Activated CD4-positive, alpha-beta memory T cell treated with anti-CD3 and anti-CD28 coated beads for 36 hours (primary cell): ENCODE measurements around the gene OTX1. TPM values are rescaled to one million over a fixed set of nuclear protein-coding genes. Genes with fewer than 3 reads are reported as not detected.
"Not testable (repeated sequence)": the region's sequence is repeated elsewhere in the genome, so short reads cannot be mapped to it uniquely, and the experiment has no call there.

Experiments used
- CTCF ChIA-PET: fragments of 350-600 bp; sonication (Branson Sonifier 250); formaldehyde crosslinking; loops from one replicate; lab custom pipeline; 2021; ENCODE audit warnings: antibody characterized with exemption, inconsistent platforms; lab: Charles Lee
- POLR2A ChIA-PET: fragments of 350-600 bp; sonication (Branson Sonifier 250); formaldehyde crosslinking; loops from one replicate; lab custom pipeline; 2021; ENCODE audit warnings: antibody characterized with exemption; lab: Charles Lee
- DNase-seq: peaks from one replicate; pipeline ENCODE4 v3.0.0-alpha.2; 2020
- H3K27ac Mint-ChIP-seq: one replicate; pipeline ENCODE4 v1.8.0; 2021; ENCODE audit warnings: mixed read lengths
- H3K27me3 Mint-ChIP-seq: one replicate; pipeline ENCODE4 v1.8.0; 2021; ENCODE audit warnings: mixed read lengths
- H3K36me3 Mint-ChIP-seq: one replicate; pipeline ENCODE4 v1.8.0; 2021; ENCODE audit warnings: mixed read lengths
- H3K4me1 Mint-ChIP-seq: one replicate; pipeline ENCODE4 v1.8.0; 2021; ENCODE audit warnings: low read depth, mixed read lengths
- H3K4me3 Mint-ChIP-seq: one replicate; pipeline ENCODE4 v1.8.0; 2021; ENCODE audit warnings: mild to moderate bottlenecking, mixed read lengths
- H3K9me3 Mint-ChIP-seq: one replicate; pipeline ENCODE4 v1.8.0; 2021; ENCODE audit warnings: mixed read lengths
- intact Hi-C: fragments of 100-400 bp; cut with micrococcal nuclease; formaldehyde crosslinking; loops from one replicate; pipeline ENCODE4 v1.15.1; 2023
- total RNA-seq, 2 experiments: library from RNA; stranded (reverse); gene quantifications; one replicate each; pipeline ENCODE4 v1.2.3, GENCODE V29; 2021

OTX1 gene
- total RNA-seq = not detected

DNA sequence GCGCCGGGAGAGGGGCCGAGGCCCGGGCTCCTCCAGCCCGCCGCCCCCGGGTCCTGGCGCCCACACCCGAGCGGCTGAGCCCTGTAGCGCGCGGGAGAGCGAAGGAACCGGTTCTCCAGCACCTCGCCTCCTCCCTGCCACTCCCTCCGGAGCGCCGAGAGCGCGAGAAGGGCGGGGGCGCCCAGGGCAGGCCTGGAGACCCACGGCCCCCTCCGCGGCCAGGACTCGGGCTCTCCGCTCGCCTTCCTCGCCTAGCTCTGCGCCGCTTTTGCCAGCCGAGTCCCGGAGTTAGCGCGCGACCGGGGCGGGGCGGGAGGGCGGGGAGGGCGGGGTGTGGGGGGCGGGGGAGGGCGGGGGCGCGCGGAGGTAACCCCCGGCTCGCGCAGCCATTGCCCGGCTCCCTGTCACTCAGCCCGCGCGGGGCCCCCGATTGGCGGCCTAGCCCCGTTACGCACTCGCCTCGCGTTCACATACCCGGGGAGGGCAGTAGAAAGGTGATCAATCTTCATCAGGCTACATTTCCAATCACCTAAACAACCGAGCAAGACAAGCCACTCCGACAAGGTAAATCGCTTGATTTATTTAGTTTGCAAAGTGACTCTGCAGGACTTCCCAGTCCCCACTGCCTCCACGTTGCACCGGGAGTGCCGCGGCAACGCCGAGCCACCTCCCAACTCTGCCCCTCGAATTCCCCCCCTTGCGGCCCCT, at the start of gene OTX1:
TSS of gene OTX1 (plus strand) at position 497 of the 708 bp plus-strand sequence. CDS start 2,161 bp downstream, outside the sequence.
- Mint-ChIP-seq H3K27ac (peak within 1 kb of the TSS; percentile 62), H3K4me1 (peaks cover 65% of the 10 kb centered on the region), H3K4me3 (peak within 1 kb of the TSS; percentile 77), H3K27me3 (peaks cover 80% of the 10 kb centered on the region), H3K9me3 (no peaks in the 10 kb centered on the region), H3K36me3 (peaks cover 7% of the 10 kb centered on the region)
- CTCF ChIA-PET = interaction anchor here (1.2 kb wide), 1 partner anchor 594 kb away, joined by 3 read pairs; no protein-coding TSS in a partner anchor
- DNase-seq = peak; percentile 67
- intact Hi-C loops = loop anchor here (2.0 to 5.0 kb wide), 2 partner anchors 343 to 538 kb away; partner anchors contain the start of genes EHBP1, MDH1 and WDPCP
- POLR2A ChIA-PET = no interaction called here

DNA sequence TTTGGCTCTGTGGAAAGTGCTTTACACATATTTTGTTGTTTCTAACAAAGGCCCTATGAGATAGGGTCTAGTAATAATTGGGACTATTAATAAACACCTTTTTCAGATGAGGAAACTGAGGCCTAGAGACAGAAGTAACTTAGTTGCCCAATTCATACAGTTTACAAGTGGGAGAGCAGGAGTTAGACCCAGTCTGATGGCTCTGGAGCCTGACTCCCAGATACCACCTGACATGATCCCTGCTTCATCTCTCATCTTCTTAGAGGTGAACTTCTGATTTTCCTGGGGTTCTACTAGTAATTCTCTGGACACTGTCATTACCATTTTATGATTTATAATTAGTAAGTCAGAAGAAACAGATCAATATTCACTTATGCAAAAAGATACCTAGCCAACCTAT, 49.1 kb upstream of the OTX1 start:
- ChIA-PET CTCF (no interaction called here), POLR2A (no interaction called here)
- H3K36me3 Mint-ChIP-seq = peaks cover 15% of the 10 kb centered on the region
- DNase-seq = no peak
- H3K9me3 Mint-ChIP-seq = no peaks in the 10 kb centered on the region
- intact Hi-C loops = no loop called here
- H3K27ac Mint-ChIP-seq = no peak overlapping the region
- H3K4me3 Mint-ChIP-seq = no peak overlapping the region
- no peaks in the 10 kb centered on the region for H3K27me3 Mint-ChIP-seq
- H3K4me1 Mint-ChIP-seq = no peaks in the 10 kb centered on the region

DNA sequence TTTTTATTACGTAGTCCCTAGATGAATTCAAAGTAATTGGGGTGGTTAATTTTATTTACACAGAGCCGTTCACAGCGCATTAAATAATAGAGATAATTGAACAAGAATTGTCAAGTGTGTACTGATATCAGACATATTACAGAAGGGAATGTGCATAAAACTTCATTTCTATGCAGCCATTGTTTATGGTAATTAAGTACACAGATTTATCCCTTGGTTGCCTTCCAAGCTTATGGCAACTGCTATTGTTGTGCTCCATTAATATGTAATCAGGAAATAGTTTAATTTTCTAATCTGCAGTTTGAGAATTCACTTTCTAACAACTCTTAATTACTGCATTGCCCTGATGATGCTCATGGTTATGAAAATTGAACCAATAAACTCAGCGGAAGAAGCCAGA, 47.3 kb upstream of the OTX1 start:
- H3K27me3 Mint-ChIP-seq = no peaks in the 10 kb centered on the region
- ChIA-PET CTCF (no interaction called here), POLR2A (no interaction called here)
- DNase-seq = no peak
- no peak overlapping the region for H3K4me3 Mint-ChIP-seq
- peaks cover 9% of the 10 kb centered on the region for H3K36me3 Mint-ChIP-seq
- H3K9me3 Mint-ChIP-seq = no peaks in the 10 kb centered on the region
- no peak overlapping the region for H3K27ac Mint-ChIP-seq
- intact Hi-C loops = no loop called here
- H3K4me1 Mint-ChIP-seq = no peaks in the 10 kb centered on the region

DNA sequence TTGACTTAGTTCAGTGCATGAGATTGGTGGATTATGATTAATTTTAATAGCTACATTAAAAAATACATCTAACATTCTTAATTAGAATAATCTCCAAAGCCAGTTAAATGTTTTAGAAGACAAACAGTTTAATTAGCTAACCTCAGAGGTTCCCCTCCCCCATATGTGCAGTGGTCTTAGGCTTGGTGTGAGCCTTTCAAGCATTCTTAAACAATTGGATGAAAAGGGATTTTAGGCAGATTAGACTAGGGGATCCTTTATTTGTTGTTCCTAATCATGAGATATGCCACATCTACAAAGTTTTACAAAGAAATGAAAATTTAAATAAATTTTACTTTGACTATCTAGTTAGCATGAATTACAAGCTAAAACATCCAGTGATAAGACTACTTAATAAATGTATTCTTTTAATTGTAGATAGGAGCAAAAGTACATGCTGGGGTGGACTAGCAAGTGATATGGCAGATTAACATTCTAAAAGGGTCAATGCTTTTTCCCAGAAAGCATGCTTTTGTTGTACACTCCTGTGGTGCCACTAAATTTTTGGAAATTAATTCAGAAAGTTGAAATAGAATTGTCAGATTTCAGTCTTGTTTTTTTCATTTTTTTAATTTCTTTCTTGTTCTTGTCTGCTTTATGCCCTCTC, 42.7 kb upstream of the OTX1 start:
- H3K27ac Mint-ChIP-seq = no peak overlapping the region
- no peaks in the 10 kb centered on the region for H3K4me1 Mint-ChIP-seq
- H3K27me3 Mint-ChIP-seq = no peaks in the 10 kb centered on the region
- H3K36me3 Mint-ChIP-seq = peaks cover 2% of the 10 kb centered on the region
- no peak overlapping the region for H3K4me3 Mint-ChIP-seq
- ChIA-PET POLR2A (no interaction called here), CTCF (no interaction called here)
- H3K9me3 Mint-ChIP-seq = no peaks in the 10 kb centered on the region
- intact Hi-C loops = no loop called here
- no peak for DNase-seq

DNA sequence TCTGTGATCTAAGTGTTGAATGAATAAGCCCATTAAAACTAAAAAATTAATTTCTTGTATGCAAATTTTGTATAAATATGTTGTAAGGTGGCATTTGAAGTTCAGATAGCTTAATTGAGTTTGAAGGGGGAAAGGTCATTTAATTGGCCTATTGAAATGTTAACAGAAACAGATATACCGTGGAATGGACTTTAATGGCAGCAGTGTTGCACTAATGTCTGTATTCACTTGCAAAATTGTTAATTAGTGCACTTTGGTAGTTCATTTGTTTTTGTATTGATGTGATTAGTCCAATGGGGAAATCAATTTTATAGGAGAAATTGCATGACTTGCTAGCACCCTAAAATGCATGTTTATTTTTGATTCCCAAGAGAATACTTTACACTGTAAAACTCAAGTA, 41.8 kb upstream of the OTX1 start:
- intact Hi-C loops = no loop called here
- no peaks in the 10 kb centered on the region for H3K9me3 Mint-ChIP-seq
- CTCF ChIA-PET = no interaction called here

GRCh38 chr2:63009490-63009889, 41.1 kb upstream of the OTX1 start:
- CTCF ChIA-PET = no interaction called here
- Mint-ChIP-seq H3K4me3 (no peak overlapping the region), H3K27ac (no peak overlapping the region), H3K27me3 (no peaks in the 10 kb centered on the region), H3K9me3 (no peaks in the 10 kb centered on the region), H3K4me1 (no peaks in the 10 kb centered on the region), H3K36me3 (peaks cover 11% of the 10 kb centered on the region)
- intact Hi-C loops = no loop called here
- POLR2A ChIA-PET = no interaction called here
- no peak for DNase-seq

More for the DNA sequence above, 41.8 kb upstream of the OTX1 start:
- no peaks in the 10 kb centered on the region for H3K4me1 Mint-ChIP-seq
- no peak overlapping the region for H3K4me3 Mint-ChIP-seq
- no peaks in the 10 kb centered on the region for H3K27me3 Mint-ChIP-seq
- DNase-seq = no peak
- H3K27ac Mint-ChIP-seq = no peak overlapping the region
- POLR2A ChIA-PET = no interaction called here
- peaks cover 11% of the 10 kb centered on the region for H3K36me3 Mint-ChIP-seq

- Mint-ChIP-seq H3K4me3 (no peak overlapping the region), H3K36me3 (peaks cover 11% of the 10 kb centered on the region), H3K9me3 (no peaks in the 10 kb centered on the region), H3K27me3 (no peaks in the 10 kb centered on the region), H3K4me1 (no peaks in the 10 kb centered on the region), H3K27ac (no peak overlapping the region)
- intact Hi-C loops = no loop called here
- ChIA-PET POLR2A (no interaction called here), CTCF (interaction anchor here (1.0 kb wide), 1 partner anchor 237 kb away, joined by 3 read pairs; no protein-coding TSS in a partner anchor)
- no peak for DNase-seq
Observed at GRCh38 chr2:63012541-63012940, 38.1 kb upstream of the OTX1 start.

GRCh38 chr2:63013438-63013837, 37.2 kb upstream of the OTX1 start:
- no peak for DNase-seq
- POLR2A ChIA-PET = no interaction called here
- no peaks in the 10 kb centered on the region for H3K4me1 Mint-ChIP-seq
- no peak overlapping the region for H3K27ac Mint-ChIP-seq
- CTCF ChIA-PET = no interaction called here
- no peak overlapping the region for H3K4me3 Mint-ChIP-seq
- H3K27me3 Mint-ChIP-seq = no peaks in the 10 kb centered on the region
- peaks cover 11% of the 10 kb centered on the region for H3K36me3 Mint-ChIP-seq
- intact Hi-C loops = no loop called here
- no peaks in the 10 kb centered on the region for H3K9me3 Mint-ChIP-seq

DNA sequence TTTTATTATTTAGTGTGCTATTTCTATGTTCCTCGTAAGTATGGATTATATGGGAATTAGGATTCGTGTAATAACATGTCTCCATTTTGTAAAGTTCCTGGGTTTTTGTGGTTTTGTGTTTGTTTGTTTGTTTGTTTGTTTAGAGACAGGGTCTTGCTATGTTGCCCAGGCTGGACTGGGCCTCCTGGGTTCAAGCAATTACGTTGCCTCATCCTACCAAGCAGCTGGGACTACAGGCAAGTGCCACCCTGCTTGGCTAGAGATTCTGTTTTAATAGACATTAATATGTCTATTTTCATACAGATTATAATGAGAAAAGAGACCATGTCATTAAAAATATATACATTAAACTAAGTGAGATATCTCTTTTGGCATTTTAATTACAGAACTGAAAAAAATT, 35.2 kb upstream of the OTX1 start:
- H3K9me3 Mint-ChIP-seq = no peaks in the 10 kb centered on the region
- ChIA-PET CTCF (no interaction called here), POLR2A (no interaction called here)
- no peak overlapping the region for H3K4me3 Mint-ChIP-seq
- H3K4me1 Mint-ChIP-seq = no peaks in the 10 kb centered on the region
- intact Hi-C loops = no loop called here
- peaks cover 11% of the 10 kb centered on the region for H3K36me3 Mint-ChIP-seq
- H3K27ac Mint-ChIP-seq = no peak overlapping the region
- no peaks in the 10 kb centered on the region for H3K27me3 Mint-ChIP-seq
- DNase-seq = no peak

- no peaks in the 10 kb centered on the region for H3K4me1 Mint-ChIP-seq
- DNase-seq = no peak
- no peak overlapping the region for H3K4me3 Mint-ChIP-seq
- intact Hi-C loops = no loop called here
- no peaks in the 10 kb centered on the region for H3K27me3 Mint-ChIP-seq
- ChIA-PET CTCF (no interaction called here), POLR2A (no interaction called here)
- peaks cover 4% of the 10 kb centered on the region for H3K36me3 Mint-ChIP-seq
- no peaks in the 10 kb centered on the region for H3K9me3 Mint-ChIP-seq
- H3K27ac Mint-ChIP-seq = no peak overlapping the region
Observed at GRCh38 chr2:63018439-63018838, 32.2 kb upstream of the OTX1 start.

DNA sequence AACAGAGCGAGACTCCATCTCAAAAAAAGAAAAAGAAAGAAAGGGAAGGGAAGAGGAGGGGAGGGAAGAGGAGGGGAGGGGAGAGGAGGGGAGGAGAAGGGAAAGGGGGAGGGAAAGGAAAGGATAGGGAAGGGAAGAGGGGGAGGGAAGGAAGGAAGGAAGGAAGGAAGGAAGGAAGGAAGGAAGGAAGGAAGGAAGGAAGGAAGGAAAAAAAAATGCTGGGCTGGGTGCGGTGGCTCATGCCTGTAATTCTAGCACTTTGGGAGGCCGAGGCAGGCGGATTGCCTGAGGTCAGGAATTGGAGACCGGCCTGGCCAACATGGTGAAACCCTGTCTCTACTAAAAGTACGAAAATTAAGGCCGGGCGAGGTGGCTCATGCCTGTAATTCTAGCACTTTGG, 30.9 kb upstream of the OTX1 start:
- H3K27ac Mint-ChIP-seq, H3K36me3 Mint-ChIP-seq, H3K4me1 Mint-ChIP-seq, H3K4me3 Mint-ChIP-seq, H3K9me3 Mint-ChIP-seq, POLR2A ChIA-PET, intact Hi-C loops, H3K27me3 Mint-ChIP-seq, CTCF ChIA-PET, DNase-seq: not testable (repeated sequence)

DNA sequence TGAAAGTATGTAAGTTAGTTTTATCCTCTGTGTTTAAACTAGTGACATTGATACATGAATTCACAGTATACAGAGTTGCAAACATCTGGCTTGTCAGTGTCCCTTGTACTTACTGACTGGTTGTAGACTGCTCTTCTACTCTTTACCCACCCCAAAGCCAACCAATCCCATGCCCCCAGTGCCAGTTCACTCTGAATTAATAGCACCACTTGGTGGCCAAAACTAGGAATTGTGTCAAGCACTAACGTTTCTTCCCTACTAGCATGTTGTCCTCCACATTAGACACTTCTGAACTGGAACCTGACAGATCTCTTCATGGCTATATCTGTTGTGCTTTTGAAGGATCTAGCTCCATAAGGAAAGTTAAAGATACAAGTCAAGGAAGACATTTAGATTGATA, 27.2 kb upstream of the OTX1 start:
- Mint-ChIP-seq H3K9me3 (no peaks in the 10 kb centered on the region), H3K27ac (no peak overlapping the region), H3K4me3 (no peak overlapping the region), H3K4me1 (no peaks in the 10 kb centered on the region), H3K27me3 (no peaks in the 10 kb centered on the region), H3K36me3 (peaks cover 8% of the 10 kb centered on the region)
- POLR2A ChIA-PET = no interaction called here
- intact Hi-C loops = no loop called here
- CTCF ChIA-PET = interaction anchor here (1.6 kb wide), 1 partner anchor 567 kb away, joined by 5 read pairs; no protein-coding TSS in a partner anchor
- DNase-seq = no peak

GRCh38 chr2:63027220-63027619, 23.4 kb upstream of the OTX1 start:
- CTCF ChIA-PET = no interaction called here
- Mint-ChIP-seq H3K9me3 (no peaks in the 10 kb centered on the region), H3K36me3 (peaks cover 8% of the 10 kb centered on the region), H3K4me3 (no peak overlapping the region), H3K4me1 (no peaks in the 10 kb centered on the region), H3K27me3 (no peaks in the 10 kb centered on the region), H3K27ac (no peak overlapping the region)
- DNase-seq = no peak
- POLR2A ChIA-PET = no interaction called here
- intact Hi-C loops = no loop called here
